ENCODE results near the gene HES4.
"Not testable (repeated sequence)": the region's sequence is repeated elsewhere in the genome, so short reads cannot be mapped to it uniquely, and the experiment has no call there.

The HES4 gene

GRCh38 chr1:997993-998744 is 1.7 kb downstream of the HES4 start:
- DNase-seq: peak; percentile 34

GRCh38 chr1:997713-997992 is 2.2 kb downstream of the HES4 start:
- DNase-seq: no peak

GRCh38 chr1:996851-997712 is 2.8 kb downstream of the HES4 start:
- DNase-seq: peak; percentile 27

DNA sequence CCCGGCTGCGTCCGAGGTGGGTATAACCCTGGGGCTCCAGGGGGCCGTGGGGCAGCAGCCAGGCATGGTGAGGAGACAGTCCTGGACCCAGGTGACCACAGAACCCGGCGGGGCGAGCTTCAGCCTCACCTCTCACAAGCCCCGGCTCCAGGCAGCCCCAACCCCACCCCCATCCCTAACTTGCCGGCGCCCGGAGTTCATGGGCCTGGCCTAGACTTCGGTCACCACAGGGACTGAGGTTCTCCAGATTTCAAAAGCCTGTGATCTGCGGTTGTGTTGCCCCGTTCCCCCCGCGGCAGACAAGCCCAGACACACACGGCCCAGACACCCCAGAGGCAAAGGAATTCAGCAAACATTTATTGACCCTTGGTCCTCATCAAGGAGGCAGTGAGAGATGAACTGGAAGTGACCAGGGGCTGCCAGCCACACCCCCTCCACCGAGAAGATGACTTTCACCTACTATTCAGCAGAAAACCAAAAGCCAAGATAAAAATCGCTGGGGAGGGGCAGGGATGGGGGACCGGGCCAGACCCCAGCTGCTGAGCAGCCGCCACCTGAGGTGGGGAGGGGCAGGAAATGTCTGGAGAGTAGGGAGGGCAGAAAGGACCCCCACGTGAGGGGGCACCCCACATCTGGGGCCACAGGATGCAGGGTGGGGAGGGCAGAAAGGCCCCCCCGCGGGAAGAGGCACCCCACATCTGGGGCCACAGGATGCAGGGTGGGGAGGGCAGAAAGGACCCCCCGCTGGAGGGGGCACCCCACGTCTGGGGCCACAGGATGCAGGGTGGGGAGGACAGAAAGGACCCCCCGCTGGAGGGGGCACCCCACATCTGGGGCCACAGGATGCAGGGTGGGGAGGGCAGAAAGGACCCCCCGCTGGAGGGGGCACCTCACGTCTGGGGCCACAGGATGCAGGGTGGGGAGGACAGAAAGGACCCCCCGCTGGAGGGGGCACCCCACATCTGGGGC is 3.9 kb downstream of the HES4 start:
- peak; percentile 28 for DNase-seq

- peak; percentile 22 for DNase-seq
Observed at GRCh38 chr1:994546-994945, 5.4 kb downstream of the HES4 start.

DNA sequence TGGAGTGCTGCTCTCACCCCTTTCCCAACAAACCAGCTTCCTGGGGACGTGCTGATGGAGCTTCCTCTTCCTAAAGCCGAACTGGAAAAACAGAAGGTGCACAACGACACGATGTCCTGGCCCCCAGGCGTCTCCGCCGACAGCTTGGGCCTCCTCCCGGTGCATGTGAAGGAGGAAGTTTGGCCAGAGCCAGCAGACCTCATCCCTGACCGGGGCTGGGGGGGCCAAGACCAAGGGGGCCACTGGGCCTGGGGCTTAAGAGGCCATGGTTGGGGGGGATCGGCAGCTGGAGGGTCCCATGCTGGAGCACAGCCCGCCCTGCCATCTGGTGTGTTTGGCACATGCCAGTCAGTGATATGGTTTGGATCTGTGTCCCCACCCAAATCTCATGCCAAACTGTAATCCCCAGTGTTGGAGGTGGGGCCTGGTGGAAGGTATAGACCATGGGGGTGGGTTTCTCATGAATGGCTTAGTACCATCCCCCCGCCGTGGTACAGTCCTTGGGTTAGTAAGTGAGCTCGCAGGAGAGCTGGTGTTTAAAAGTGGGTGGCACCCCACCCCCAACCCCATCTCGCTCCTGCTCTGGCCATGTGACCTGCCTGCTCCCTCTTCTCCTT is 6.4 kb downstream of the HES4 start:
- peak; percentile 21 for DNase-seq

- DNase-seq: no peak
Observed at GRCh38 chr1:992362-992761, 7.5 kb downstream of the HES4 start.

- DNase-seq: no peak
Observed at GRCh38 chr1:991895-992294, 8.0 kb downstream of the HES4 start.

- DNase-seq: not testable (repeated sequence)
Observed at GRCh38 chr1:991275-991674, 8.6 kb downstream of the HES4 start.

DNA sequence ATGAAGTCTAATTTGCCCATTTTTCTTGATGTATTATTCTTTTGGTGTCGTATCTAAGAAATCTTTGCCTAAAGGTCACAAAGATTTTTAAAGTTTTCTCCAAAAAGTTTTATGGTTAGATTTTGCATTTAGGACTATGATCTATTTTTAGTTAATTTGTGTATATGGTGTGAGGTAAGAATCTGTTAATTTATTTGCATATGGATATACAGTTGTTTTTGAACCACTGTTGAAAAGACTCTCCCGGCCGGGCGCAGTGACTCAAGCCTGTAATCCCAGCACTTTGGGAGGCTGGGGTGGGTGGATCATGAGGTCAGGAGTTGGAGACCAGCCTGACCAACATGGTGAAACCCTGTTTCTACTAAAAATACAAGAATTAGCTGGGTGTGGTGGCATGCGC is 11.8 kb downstream of the HES4 start:
- DNase-seq: not testable (repeated sequence)

DNA sequence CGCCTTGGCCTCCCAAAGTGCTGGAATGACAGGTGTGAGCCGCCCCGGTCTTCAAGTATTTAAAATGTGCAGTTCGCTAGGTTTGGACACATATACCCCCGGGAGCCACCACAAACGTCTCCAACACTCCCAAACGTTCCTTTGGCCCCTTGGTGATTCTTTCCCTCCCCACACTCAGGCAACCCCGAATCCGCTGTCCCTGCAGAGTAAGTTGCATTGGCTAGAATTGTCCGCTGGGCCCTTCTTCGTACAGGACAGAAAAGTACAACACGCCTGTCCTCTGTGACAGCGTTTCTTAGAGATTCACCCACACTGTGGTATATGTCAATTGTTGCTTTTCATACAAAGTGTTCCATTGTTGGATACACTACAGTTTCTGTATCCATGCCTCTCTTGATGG is 14.8 kb downstream of the HES4 start:
- DNase-seq: no peak

GRCh38 chr1:984476-984814 is 15.5 kb downstream of the HES4 start:
- DNase-seq: no peak

DNA sequence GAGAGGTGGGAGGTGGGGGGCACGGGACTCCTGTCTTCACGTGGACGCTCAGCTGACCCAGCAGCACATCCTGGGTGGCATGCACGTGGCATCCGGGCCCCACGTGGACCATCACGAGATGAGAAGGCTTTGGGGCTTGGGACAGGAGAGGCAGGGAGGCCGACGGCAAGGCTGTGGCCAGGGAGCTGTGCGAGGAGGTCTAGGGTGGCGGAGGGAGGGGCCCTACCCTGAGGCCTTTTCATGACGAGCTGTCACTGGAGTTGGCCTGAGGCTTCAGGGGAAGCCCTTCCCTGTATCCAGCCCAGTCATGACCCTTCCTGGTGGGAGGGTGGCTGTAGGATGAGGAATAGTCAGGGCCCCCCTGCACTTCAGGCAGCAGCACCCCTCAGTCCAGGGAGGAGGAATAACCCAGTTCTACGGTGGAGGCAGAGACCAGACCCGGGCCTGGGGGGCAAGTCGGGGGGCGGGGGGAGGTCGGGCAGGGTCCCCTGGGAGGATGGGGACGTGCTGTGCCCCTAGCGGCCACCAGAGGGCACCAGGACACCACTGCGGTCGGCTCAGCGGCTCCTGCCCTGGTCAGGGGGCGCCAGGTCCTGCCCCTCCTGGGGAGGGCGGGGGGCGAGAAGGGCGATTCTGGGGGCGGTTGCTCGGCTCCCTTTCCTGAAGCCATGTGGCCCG is 16.0 kb downstream of the HES4 start:
- DNase-seq: peak; percentile 50

DNA sequence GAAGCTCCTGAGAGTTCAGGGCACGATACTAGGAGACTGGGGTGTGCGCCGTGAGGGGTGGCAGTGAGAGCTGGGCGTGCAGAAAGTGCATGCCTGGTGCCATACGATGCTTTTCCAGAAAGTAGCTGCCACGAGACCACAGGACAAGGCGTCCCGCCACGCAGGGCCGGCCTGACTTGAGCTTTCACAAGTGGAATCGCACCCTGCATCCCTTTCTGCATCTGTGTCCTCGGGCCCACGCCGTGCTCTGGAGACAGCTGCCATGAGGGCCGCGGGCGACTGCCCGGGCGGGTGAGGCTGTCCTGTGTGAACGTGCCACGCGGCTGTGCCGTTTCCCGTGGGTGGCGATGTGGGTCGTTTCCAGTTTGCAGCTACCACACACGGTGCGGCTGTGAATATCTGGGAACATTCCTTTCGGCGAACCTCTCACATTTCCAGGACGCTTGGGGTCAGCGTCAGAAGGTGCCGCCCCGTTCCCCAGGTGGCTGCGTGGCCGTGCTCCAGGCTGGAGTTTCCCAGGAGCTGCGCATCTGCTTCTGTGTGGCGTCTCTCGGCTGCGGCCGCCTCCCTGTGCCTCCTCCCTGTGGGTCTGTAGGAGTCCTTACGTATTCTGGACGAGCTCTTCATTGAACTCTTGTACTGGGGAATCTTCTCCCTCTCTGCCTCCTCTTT is 17.0 kb downstream of the HES4 start:
- DNase-seq: no peak

- DNase-seq: no peak
Observed at GRCh38 chr1:981955-982558, 17.8 kb downstream of the HES4 start, which contains the start of gene PERM1. Gene PERM1, minus strand, starts transcription at chr1:982093. Its CDS starts 1,064 bp downstream, at chr1:981029.

- DNase-seq: no peak
Observed at GRCh38 chr1:981491-981954, 18.4 kb downstream of the HES4 start.

GRCh38 chr1:980602-981395 is 19.1 kb downstream of the HES4 start:
- no peak for DNase-seq

DNA sequence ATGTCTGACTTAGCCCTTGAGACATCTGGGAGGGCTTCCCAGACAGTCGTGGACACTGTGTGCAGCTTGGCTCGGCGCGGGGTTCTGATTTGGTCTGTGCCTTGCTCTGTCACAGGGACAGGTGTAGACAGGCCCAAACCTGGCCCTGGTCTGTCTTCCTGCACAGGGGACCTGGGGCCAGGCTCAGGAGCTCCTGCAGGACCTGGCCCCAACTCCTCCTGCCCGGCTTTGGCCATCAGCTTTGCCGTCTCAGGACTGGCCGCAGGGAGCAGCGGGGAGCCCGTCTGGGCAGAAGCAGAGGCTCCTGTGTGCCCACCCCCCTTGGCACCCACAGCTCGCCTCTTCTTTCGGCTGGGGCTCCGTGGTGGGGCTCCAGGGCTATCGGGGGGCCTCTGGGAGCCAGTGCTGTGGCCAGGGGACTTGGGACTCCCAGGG is 19.7 kb downstream of the HES4 start:
- no peak for DNase-seq

GRCh38 chr1:979744-980072 is 20.2 kb downstream of the HES4 start:
- no peak for DNase-seq
